DOHH2 (cell line): ENCODE measurements around the gene ACTMAP.

Source experiments
- CTCF ChIP-seq: fragments of 200-600 bp; sonication (generic); IDR thresholded peaks from one replicate; pipeline ENCODE4 v1.5.1; 2014; ENCODE audit warnings: antibody characterized with exemption, mild to moderate bottlenecking, low read depth, low read length; ENCODE audit not compliant: poor library complexity, severe bottlenecking
- EZH2phosphoT487 ChIP-seq: fragments of 200-600 bp; sonication (generic); IDR thresholded peaks from 2 replicates; pipeline ENCODE4 v1.6.1; 2017; ENCODE audit warnings: borderline replicate concordance, mild to moderate bottlenecking, antibody characterized with exemption, low read length, moderate library complexity, mixed read lengths

GRCh38 chr19:40719414-40719894 is 30.8 kb downstream of the ACTMAP start:
- TF ChIP-seq CTCF (no peak), EZH2phosphoT487 (no peak)
